Esophagus muscularis mucosa (tissue), 4 donors: ENCODE data around the gene RAB3C.

ENCODE experiments used
- CTCF ChIP-seq, 3 experiments: fragments of 200-600 bp in 2 of 3; fragments of 450-650 bp in 1 of 3; sonication (generic) in 2 of 3; IDR thresholded peaks; one replicate each; pipeline ENCODE4 v1.5.1; 2017 to 2019; ENCODE audit warnings: antibody characterized with exemption in 3 of 3, mild to moderate bottlenecking in 2 of 3, moderate library complexity in 1 of 3
- EP300 ChIP-seq: sonication (generic); formaldehyde crosslinking; IDR thresholded peaks from one replicate; pipeline ENCODE4 v1.6.1; 2017; ENCODE audit warnings: antibody characterized with exemption
- POLR2A ChIP-seq: fragments of 450-650 bp; IDR thresholded peaks from one replicate; pipeline ENCODE4 v1.6.1; 2017; ENCODE audit warnings: antibody characterized with exemption, moderate library complexity, mild to moderate bottlenecking, low read depth
- POLR2AphosphoS5 ChIP-seq, 2 donors: sonication (generic); formaldehyde crosslinking; IDR thresholded peaks; one replicate each; pipeline ENCODE4 v1.6.1; 2017; ENCODE audit warnings: antibody characterized with exemption in 2 of 2

DNA sequence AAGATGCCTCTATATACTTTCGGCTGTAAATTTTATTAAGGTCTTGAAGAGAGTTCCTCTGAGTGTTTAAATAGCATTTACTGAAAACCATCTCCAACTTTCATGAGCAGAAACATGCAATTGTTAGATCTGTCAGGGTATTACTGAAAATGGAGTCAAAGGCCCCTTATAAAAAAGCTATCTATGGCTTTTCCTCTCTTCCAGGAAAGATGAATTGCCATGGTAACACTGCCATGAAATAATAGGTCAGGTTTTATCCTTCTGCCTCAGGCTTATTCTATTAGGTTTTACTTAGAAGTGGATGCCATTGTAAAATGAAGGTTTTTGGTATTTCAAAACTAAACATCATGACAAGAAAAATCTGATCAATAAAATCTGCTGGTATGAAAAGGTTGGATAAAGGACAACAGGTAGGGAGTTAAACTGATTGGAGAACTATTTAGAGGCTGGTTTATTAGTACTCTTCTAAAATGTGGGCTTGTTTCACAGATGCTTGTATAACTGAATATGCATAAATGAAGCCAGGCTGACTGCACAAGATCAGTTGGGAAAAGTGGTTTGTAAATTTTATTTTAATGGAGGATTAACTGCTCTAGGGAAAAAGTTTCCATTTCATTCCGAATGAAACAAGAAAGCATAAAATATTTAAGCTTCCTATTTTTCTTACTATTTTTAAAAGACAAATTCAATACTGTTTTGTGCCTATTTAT, 135.5 kb downstream of the RAB3C start:
- TF ChIP-seq CTCF (IDR thresholded peaks at IDR 0.05): no peak
- no peak for TF ChIP-seq POLR2A
- TF ChIP-seq POLR2AphosphoS5 (IDR thresholded peaks at IDR 0.05): no peak
- no peak for TF ChIP-seq EP300
